Hair follicle dermal papilla cell (primary cell): ENCODE data around the gene MAP2K2. TPM values are rescaled to one million over a fixed set of nuclear protein-coding genes. Genes with fewer than 3 reads are reported as not detected.

Experiments used
- small RNA-seq: library from RNA; depleted of rRNA; stranded (forward); fragments of <200 nt; gene quantifications from one replicate; pipeline ENCODE3, GENCODE V24; 2012
- total RNA-seq: library from RNA; depleted of rRNA; stranded (reverse); fragments of >200 nt; gene quantifications from 2 replicates; pipeline ENCODE4 v1.2.3, GENCODE V29; 2012

The MAP2K2 gene
- total RNA-seq = 150 and 156 TPM in 2 replicates

DNA sequence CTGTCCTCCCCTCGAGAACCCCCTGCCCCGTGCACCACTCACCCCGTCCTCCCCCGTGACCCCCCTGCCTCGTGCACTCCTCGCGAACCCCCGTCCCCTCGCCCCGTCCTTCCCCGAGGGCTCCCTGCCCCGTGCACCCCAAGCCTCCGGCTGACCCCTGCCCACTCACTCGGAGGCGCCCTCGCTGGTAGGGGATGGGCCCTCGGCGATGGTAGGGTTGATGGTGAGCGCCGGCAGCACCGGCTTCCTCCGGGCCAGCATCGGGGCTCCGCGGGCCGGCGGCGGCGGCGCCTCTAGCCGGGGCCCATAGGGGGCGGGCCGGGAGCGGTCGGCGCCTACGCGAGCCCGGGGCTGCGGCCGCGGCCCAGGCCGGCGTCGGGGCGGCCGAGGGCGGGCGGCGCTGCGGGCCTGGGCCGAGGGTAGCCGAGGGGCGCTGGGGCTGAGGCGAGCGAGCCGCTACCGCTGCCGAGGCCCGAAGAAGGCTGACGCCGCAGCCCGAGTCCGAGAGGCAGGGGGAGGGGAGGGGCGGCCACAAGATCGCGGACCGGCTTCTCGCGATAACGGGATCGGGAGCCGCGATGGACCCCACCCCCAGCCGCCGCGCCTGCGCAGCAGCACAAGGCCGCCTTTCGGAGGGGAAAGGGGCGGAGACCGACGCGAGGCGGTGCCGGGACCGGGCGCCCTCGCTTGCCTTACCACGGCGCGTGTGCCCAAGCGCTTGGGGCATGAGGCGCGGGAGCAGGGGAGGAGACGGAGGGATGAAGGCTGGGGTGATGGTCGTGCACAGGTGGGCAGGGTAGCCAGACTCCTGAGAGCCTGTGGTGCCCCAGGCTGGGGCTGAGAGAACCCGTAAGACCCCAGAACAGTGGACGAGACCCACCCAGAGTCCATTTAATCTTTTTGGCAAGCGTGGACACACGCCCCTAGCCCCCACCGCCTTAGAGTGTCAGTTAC, at the start of gene MAP2K2:
MAP2K2 (minus strand) TSS at position 508 of the 954 bp plus-strand sequence; CDS start at position 261, 247 bp downstream.

DNA sequence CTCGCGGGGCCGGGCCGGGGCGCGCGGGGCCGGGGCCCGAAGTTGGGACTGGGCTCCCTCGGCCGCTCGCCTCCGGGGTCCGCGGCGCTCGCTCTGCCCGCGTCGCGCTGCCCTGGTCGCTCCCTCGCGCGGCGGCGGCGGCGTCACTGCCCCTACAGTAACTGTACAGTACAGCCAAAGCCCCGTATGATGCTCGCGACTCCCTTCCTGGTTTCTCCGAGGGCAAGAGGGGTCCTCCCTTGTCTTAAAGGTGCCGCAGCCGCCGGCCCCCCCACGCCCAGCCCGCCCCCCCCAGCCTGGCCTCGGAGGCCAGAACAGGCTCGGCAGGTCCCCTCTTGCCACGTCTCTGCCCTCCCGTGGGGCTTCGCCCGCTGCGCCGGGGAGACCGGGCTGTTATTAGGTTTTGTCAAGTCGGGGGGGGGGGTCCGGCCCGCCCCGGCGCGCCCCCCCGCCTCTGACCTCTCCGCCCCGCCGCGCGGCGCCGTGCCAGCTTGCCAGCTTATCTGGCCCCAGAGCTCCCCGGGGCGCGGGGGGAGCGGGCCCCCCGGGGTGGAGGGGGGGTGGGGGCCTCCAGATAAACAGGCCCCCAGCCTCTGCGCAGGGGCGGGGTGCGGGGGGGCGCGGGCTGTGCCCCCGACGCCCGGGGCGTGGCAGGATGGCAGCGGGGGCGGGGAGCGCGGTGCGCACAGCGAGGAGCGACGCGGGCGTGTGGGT, 57.1 kb downstream of the MAP2K2 start, which contains the start of gene ZBTB7A:
ZBTB7A (minus strand) TSS at position 218 of the 714 bp plus-strand sequence. CDS start 11,667 bp downstream, outside the sequence.

Small RNA genes within 50 kb of the gene (small RNA-seq; reads per million reads assigned to genes)
- gene RF00017 = not detected

Other genes starting within 250 kb of the MAP2K2 start
- gene ATCAY, start 243.4 kb downstream of the MAP2K2 start, total RNA-seq = not detected in 2 replicates
- not detected in 2 replicates for gene NMRK2, start 191.1 kb downstream of the MAP2K2 start, total RNA-seq
- 183 and 257 TPM in 2 replicates for gene DAPK3, start 153.0 kb downstream of the MAP2K2 start, total RNA-seq
- 3,111 and 3,559 TPM in 2 replicates for gene EEF2, start 138.7 kb downstream of the MAP2K2 start, total RNA-seq
- 22.0 and 25.2 TPM in 2 replicates for gene PIAS4, start 116.4 kb downstream of the MAP2K2 start, total RNA-seq
- 53.7 and 60.8 TPM in 2 replicates for gene ZBTB7A, start 57.2 kb downstream of the MAP2K2 start, total RNA-seq
- gene CREB3L3, start 29.5 kb upstream of the MAP2K2 start, total RNA-seq = not detected in 2 replicates
- gene SIRT6, start 58.4 kb upstream of the MAP2K2 start, total RNA-seq = 11.4 and 14.9 TPM in 2 replicates
- 0.49 and 0.61 TPM in 2 replicates for gene ANKRD24, start 58.6 kb upstream of the MAP2K2 start, total RNA-seq
- not detected in 2 replicates for gene EBI3, start 105.4 kb upstream of the MAP2K2 start, total RNA-seq
- 16.6 and 19.6 TPM in 2 replicates for gene YJU2, start 123.0 kb upstream of the MAP2K2 start, total RNA-seq
- gene SHD, start 155.1 kb upstream of the MAP2K2 start, total RNA-seq = not detected in 2 replicates
- 0.36 TPM in 1 of 2 replicates, not detected in the other for gene TMIGD2, start 178.3 kb upstream of the MAP2K2 start, total RNA-seq
- 5.7 and 7.8 TPM in 2 replicates for gene FSD1, start 180.5 kb upstream of the MAP2K2 start, total RNA-seq
- gene STAP2, start 214.7 kb upstream of the MAP2K2 start, total RNA-seq = 3.1 and 4.9 TPM in 2 replicates
- gene MPND, start 219.4 kb upstream of the MAP2K2 start, total RNA-seq = 5.3 and 5.4 TPM in 2 replicates